NCI-H774 (cell line): ENCODE data around the gene ANKRD66.

ENCODE experiments used
- DNase-seq: peaks from one replicate; lab custom pipeline; 2025; lab: John Stamatoyannopoulos, UW

The ANKRD66 gene

GRCh38 chr6:46790355-46790874 is 43.7 kb downstream of the ANKRD66 start:
- no peak for DNase-seq

GRCh38 chr6:46792635-46793034 is 45.9 kb downstream of the ANKRD66 start:
- no peak for DNase-seq

- no peak for DNase-seq
These were observed 46.4 kb downstream of the ANKRD66 start, which contains the start of gene MEP1A for GRCh38 chr6:46793138-46793537. TSS of gene MEP1A (plus strand) at chr6:46793389. CDS start at chr6:46793399, 10 bp downstream.

- DNase-seq, result no peak
These were observed 47.3 kb downstream of the ANKRD66 start for GRCh38 chr6:46794068-46794467.

GRCh38 chr6:46795816-46796215 is 49.1 kb downstream of the ANKRD66 start:
- DNase-seq, result no peak

- no peak for DNase-seq
These were observed 50.3 kb downstream of the ANKRD66 start for GRCh38 chr6:46796848-46797580.

GRCh38 chr6:46799657-46800056 is 52.9 kb downstream of the ANKRD66 start:
- no peak for DNase-seq

GRCh38 chr6:46808806-46809205 is 62.1 kb downstream of the ANKRD66 start:
- DNase-seq, result no peak
